Loucy (cell line): ENCODE data around the gene UBL4A.

ENCODE experiments used
- H2AFZ ChIP-seq: fragments of 200-600 bp; sonication (generic); 2 replicates; pipeline ENCODE4 v1.6.0; 2016; ENCODE audit warnings: antibody characterized with exemption, mild to moderate bottlenecking, low read length, moderate library complexity
- H3F3A ChIP-seq: fragments of 200-600 bp; 2 replicates; pipeline ENCODE4 v1.6.0; 2016; ENCODE audit warnings: antibody characterized with exemption, low read depth, mild to moderate bottlenecking
- H3K27me3 ChIP-seq: fragments of 200-600 bp; sonication (generic); 2 replicates; pipeline ENCODE4 v1.6.1; 2014; ENCODE audit warnings: low read length, mild to moderate bottlenecking; ENCODE audit not compliant: insufficient read depth, poor library complexity, severe bottlenecking
- H3K36me3 ChIP-seq: fragments of 200-600 bp; sonication (generic); 2 replicates; pipeline ENCODE4 v1.6.1; 2016; ENCODE audit warnings: low read length; ENCODE audit not compliant: insufficient read depth
- H3K4me1 ChIP-seq: fragments of 200-600 bp; sonication (generic); 2 replicates; pipeline ENCODE4 v1.5.1; 2014; ENCODE audit warnings: low read length, mild to moderate bottlenecking; ENCODE audit not compliant: insufficient read depth, poor library complexity, severe bottlenecking
- H3K4me2 ChIP-seq: fragments of 200-600 bp; sonication (generic); 2 replicates; pipeline ENCODE4 v1.6.0; 2014; ENCODE audit warnings: antibody characterized with exemption, low read length, low read depth, mild to moderate bottlenecking; ENCODE audit not compliant: poor library complexity, severe bottlenecking
- H3K4me3 ChIP-seq: fragments of 200-600 bp; sonication (generic); 2 replicates; pipeline ENCODE4 v1.5.1; 2014; ENCODE audit warnings: low read length, mild to moderate bottlenecking, mixed read lengths; ENCODE audit not compliant: poor library complexity, severe bottlenecking
- H3K79me2 ChIP-seq: fragments of 200-600 bp; sonication (generic); 2 replicates; pipeline ENCODE4 v1.6.1; 2014; ENCODE audit warnings: low read length; ENCODE audit not compliant: insufficient read depth
- H3K9ac ChIP-seq: fragments of 200-600 bp; sonication (generic); 2 replicates; pipeline ENCODE4 v1.6.0; 2014; ENCODE audit warnings: mild to moderate bottlenecking, low read depth, low read length, moderate library complexity; ENCODE audit not compliant: poor library complexity, severe bottlenecking
- H3K9me2 ChIP-seq: fragments of 200-600 bp; sonication (generic); replicated peaks from 2 replicates; pipeline ENCODE4 v1.6.1; 2016; ENCODE audit warnings: low read depth, low read length, mixed read lengths
- H3K9me3 ChIP-seq: fragments of 200-600 bp; sonication (generic); 2 replicates; pipeline ENCODE4 v1.6.1; 2014; ENCODE audit warnings: mild to moderate bottlenecking, antibody characterized with exemption, low read length, low read depth; ENCODE audit not compliant: insufficient read depth
- H4K20me1 ChIP-seq: fragments of 200-600 bp; sonication (generic); 2 replicates; pipeline ENCODE4 v1.6.0; 2014; ENCODE audit warnings: antibody characterized with exemption, low read length, mild to moderate bottlenecking; ENCODE audit not compliant: insufficient read depth, poor library complexity, severe bottlenecking
- EZH2phosphoT487 ChIP-seq: fragments of 200-600 bp; IDR thresholded peaks from 2 replicates; pipeline ENCODE4 v1.6.1; 2018; ENCODE audit warnings: antibody characterized with exemption, mild to moderate bottlenecking, moderate library complexity, borderline replicate concordance
- TF ChIP-seq, protein P1 (sequence below): fragments of 200-600 bp; sonication (generic); conservative IDR thresholded peaks from 2 replicates; pipeline ENCODE4 v1.5.1; 2014; ENCODE audit warnings: mild to moderate bottlenecking, antibody characterized with exemption, low read length

The UBL4A gene

DNA sequence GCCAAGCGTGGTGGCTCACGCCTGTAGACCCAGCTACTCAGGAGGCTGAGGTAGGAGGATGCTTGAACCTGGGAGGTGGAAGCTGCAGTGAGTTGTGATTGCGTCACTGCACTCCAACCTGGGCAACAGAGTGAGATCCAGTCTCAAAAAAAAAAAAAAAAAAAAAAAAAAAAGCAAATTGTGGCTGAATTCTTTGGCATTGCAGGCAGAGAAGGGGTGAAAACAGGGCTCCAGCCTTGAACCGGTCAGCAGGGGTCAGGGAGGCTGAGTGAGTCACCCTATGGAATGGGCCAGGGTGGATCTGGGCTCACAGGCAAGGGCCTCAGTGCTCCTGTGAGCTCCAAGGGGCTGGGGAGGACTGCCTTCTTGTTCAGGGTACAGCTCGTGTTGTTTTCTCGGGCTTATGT, 42.8 kb upstream of the UBL4A start:
- TF ChIP-seq EZH2phosphoT487: no peak
- no peak overlapping the region for H3K9ac ChIP-seq
- no peaks in the 10 kb centered on the region for H3K27me3 ChIP-seq
- H3F3A ChIP-seq: no peaks in the 10 kb centered on the region
- no peaks in the 10 kb centered on the region for H4K20me1 ChIP-seq
- no peak overlapping the region for H3K4me3 ChIP-seq
- H3K79me2 ChIP-seq: no peaks in the 10 kb centered on the region
- no peaks in the 10 kb centered on the region for H3K9me3 ChIP-seq
- H3K36me3 ChIP-seq: peaks cover 19% of the 10 kb centered on the region; the same call in 1 of the 2 replicates
- H2AFZ ChIP-seq: no peak overlapping the region
- no peaks in the 10 kb centered on the region for H3K9me2 ChIP-seq
- peaks cover 17% of the 10 kb centered on the region for H3K4me1 ChIP-seq
- no peak overlapping the region for H3K4me2 ChIP-seq

DNA sequence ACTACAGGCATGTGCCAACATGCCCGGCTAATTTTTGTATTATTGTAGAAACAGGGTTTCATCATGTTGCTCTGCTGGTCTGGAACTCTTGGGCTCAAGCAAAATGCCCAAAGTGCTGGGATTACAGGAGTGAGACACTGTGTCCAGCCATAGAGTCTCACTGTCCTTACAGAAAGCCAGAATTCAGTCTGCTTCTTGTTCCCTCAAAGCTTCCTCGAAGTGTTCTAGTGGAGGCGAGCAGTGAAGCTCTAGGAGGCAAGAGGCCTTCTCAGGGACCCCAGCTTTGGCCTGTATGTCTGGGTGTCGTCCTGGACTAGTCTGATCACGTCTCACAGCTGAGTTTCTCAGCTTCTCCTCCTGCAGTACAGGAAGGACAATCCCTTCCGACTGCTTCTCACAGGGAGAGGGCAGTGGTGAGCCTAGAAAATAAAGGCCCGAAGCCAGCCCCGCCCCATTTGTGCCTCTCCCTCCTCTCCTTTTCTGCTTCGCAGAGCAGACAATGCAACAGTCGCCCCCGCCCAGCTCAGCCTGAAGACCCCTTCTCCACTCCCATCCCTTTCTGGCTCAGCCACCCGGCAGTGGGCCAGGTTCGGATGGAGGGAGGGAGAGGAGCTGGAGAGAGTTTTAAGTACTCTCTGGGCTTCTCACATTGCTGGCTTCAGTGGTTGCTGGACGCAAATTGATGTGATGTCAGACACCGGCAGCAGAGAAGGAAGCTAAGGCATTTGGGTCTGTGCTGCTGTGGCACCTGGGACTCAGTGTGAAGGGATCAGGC, 40.7 kb upstream of the UBL4A start:
- Histone ChIP-seq H4K20me1 (no peaks in the 10 kb centered on the region), H3K9me3 (no peaks in the 10 kb centered on the region), H2AFZ (peak overlapping the region; percentile 74), H3K9ac (peak overlapping the region; percentile 74), H3K4me2 (peak overlapping the region; percentile 66), H3K79me2 (no peaks in the 10 kb centered on the region), H3F3A (no peaks in the 10 kb centered on the region), H3K4me3 (no peak overlapping the region), H3K9me2 (no peaks in the 10 kb centered on the region), H3K4me1 (peaks cover 17% of the 10 kb centered on the region), H3K27me3 (no peaks in the 10 kb centered on the region), H3K36me3 (no peaks in the 10 kb centered on the region; the same call in 1 of the 2 replicates)
- TF ChIP-seq, protein P1, sequence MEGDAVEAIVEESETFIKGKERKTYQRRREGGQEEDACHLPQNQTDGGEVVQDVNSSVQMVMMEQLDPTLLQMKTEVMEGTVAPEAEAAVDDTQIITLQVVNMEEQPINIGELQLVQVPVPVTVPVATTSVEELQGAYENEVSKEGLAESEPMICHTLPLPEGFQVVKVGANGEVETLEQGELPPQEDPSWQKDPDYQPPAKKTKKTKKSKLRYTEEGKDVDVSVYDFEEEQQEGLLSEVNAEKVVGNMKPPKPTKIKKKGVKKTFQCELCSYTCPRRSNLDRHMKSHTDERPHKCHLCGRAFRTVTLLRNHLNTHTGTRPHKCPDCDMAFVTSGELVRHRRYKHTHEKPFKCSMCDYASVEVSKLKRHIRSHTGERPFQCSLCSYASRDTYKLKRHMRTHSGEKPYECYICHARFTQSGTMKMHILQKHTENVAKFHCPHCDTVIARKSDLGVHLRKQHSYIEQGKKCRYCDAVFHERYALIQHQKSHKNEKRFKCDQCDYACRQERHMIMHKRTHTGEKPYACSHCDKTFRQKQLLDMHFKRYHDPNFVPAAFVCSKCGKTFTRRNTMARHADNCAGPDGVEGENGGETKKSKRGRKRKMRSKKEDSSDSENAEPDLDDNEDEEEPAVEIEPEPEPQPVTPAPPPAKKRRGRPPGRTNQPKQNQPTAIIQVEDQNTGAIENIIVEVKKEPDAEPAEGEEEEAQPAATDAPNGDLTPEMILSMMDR: peak; percentile 48
- no peak for TF ChIP-seq EZH2phosphoT487

DNA sequence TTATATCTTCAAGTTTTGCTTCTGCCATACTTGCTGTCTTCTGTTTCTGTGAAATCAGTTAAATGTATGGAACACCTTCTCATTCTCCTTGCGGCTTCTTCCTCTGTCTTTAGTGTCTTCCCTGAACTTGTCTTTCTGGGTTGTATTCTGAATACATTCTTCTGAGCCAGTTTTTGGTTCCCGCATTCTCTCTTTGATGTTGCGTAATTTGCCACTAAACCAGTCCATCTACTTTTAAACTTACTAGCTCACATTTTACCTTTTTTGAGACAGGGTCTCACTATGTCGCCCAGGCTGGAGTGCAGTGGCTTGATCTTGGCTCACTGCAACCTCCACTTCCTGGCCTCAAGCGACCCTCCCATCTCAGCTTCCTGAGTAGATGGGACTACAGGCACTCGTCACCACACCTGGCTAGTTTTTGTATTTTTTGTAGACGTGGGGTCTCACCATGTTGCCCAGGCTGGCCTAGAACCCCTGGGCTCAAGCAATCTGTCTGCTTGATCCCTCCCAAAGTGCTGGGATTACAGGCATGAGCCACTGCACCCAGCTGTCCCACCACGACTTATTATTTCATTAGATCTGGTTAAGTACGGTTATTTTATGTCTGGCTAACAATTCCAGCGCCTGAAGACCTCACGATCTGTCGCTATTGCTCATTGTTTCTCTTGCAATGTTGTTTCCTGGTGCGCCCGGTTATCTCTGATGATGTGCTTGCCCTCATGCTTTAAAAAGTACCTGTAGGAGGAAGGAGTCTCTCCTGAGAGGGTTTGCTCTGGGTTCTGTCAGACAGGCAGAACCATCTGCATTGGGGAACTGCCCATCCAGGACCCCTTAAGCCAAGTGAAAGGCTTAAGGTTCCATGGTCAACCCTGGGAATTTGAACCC, 39.4 kb upstream of the UBL4A start:
- no peaks in the 10 kb centered on the region for H3F3A ChIP-seq
- no peak overlapping the region for H3K9ac ChIP-seq
- no peaks in the 10 kb centered on the region for H3K36me3 ChIP-seq
- no peak for TF ChIP-seq EZH2phosphoT487
- H3K4me3 ChIP-seq: no peak overlapping the region
- peaks cover 17% of the 10 kb centered on the region for H3K4me1 ChIP-seq
- H3K27me3 ChIP-seq: no peaks in the 10 kb centered on the region
- no peaks in the 10 kb centered on the region for H3K9me3 ChIP-seq
- no peaks in the 10 kb centered on the region for H4K20me1 ChIP-seq
- no peak overlapping the region for H2AFZ ChIP-seq
- H3K4me2 ChIP-seq: no peak overlapping the region
- no peaks in the 10 kb centered on the region for H3K9me2 ChIP-seq
- no peaks in the 10 kb centered on the region for H3K79me2 ChIP-seq

DNA sequence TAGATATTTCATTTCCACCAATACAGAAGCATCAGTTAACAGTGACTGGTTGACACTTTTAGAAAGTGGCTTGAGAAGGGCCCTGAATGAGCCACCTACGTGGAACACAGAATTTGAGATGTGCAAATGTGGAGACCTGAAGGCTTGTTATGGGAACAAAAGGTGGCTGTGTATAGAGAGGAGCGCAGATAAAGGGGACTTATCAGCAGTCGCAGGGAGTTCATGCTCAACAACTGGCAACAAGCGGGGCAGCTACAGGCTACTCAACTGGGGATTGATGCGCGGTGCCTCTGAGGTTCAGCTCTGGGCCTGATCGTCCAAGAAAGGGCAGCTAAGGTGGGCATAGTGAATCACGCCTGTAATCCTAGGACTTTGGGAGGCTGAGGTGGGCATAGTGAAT, 33.0 kb upstream of the UBL4A start:
- no peaks in the 10 kb centered on the region for H3K4me1 ChIP-seq
- no peak overlapping the region for H3K4me2 ChIP-seq
- no peaks in the 10 kb centered on the region for H4K20me1 ChIP-seq
- TF ChIP-seq, protein P1: no peak
- no peak for TF ChIP-seq EZH2phosphoT487
- no peak overlapping the region for H2AFZ ChIP-seq
- no peaks in the 10 kb centered on the region for H3K9me2 ChIP-seq
- no peaks in the 10 kb centered on the region for H3F3A ChIP-seq
- no peaks in the 10 kb centered on the region for H3K9me3 ChIP-seq
- H3K36me3 ChIP-seq: no peaks in the 10 kb centered on the region
- no peak overlapping the region for H3K4me3 ChIP-seq
- H3K27me3 ChIP-seq: no peaks in the 10 kb centered on the region
- H3K79me2 ChIP-seq: peaks cover 8% of the 10 kb centered on the region; the same call in 1 of the 2 replicates
- H3K9ac ChIP-seq: no peak overlapping the region
